DND-41 (cell line): ENCODE measurements around the gene MPV17L2.

Source experiments
- CTCF ChIP-seq: IDR thresholded peaks from 2 replicates; pipeline ENCODE4 v1.5.1; 2012; ENCODE audit warnings: borderline replicate concordance, low read length, moderate library complexity, mild to moderate bottlenecking; ENCODE audit not compliant: poor library complexity, severe bottlenecking; ENCODE audit errors: extremely low read depth
- EZH2 ChIP-seq: IDR thresholded peaks from 3 replicates; pipeline ENCODE4 v1.6.1; 2012; ENCODE audit warnings: borderline replicate concordance, low read depth, mild to moderate bottlenecking, moderate library complexity, low read length, inconsistent platforms; ENCODE audit not compliant: severe bottlenecking

DNA sequence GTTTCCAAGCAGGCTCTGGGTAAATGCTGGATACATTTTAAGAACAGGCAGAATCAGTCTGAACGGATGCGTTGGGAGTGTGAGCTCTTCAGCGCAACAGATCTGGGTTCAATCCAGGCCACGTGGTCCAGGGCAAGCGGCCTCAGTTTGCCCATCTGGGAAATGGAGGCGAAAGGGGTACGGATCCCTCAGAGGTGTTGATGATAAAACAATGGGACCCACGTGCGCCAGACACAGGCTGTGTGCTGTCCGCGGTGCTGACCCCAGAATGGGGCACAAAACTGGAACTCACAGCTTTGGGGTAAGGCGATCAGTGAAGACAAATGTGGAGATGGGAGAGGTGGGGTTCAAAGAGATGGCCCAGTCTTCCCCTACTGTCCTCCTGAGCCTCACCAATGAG, 46.3 kb downstream of the MPV17L2 start:
- no peak for TF ChIP-seq CTCF
- TF ChIP-seq EZH2: no peak
